ENCODE data around the gene VCX3B.

DNA sequence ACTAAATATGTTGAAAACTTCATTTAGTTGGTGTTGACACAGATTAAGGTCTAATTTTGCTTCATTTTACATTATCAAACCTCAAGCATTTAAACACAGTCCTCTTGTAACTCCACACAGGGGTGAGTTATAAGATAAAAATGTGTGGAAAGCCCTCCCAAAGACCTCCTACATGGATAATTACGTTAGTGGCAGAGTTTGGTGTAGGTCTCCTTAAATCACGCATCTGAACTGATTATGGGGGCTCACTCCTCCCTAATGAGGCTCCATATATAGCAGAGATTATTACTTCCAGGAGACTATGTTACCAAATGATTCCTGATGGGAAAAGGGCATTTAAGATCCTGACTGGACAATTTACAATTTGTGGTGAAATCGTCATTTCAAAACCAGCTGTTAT is 32.2 kb upstream of the VCX3B start:
- TF ChIP-seq CTCF (conservative IDR thresholded peaks at IDR 0.05; ENCODE audit: low read depth in 2 of 2) (no peak), POLR2AphosphoS5 (IDR thresholded peaks at IDR 0.05; ENCODE audit: low read depth) (no peak), EZH2 (IDR thresholded peaks at IDR 0.05; ENCODE audit: low read depth, unreplicated experiment) (no peak), NANOG (IDR thresholded peaks at IDR 0.05; ENCODE audit: borderline replicate concordance) (no peak), CREB1 (CRISPR knock-in tag; IDR thresholded peaks at IDR 0.05; ENCODE audit: low read depth) (no peak), EZH2phosphoT487 (IDR thresholded peaks at IDR 0.05; ENCODE audit: unreplicated experiment) (no peak)
- TF ChIP-seq, protein P1, sequence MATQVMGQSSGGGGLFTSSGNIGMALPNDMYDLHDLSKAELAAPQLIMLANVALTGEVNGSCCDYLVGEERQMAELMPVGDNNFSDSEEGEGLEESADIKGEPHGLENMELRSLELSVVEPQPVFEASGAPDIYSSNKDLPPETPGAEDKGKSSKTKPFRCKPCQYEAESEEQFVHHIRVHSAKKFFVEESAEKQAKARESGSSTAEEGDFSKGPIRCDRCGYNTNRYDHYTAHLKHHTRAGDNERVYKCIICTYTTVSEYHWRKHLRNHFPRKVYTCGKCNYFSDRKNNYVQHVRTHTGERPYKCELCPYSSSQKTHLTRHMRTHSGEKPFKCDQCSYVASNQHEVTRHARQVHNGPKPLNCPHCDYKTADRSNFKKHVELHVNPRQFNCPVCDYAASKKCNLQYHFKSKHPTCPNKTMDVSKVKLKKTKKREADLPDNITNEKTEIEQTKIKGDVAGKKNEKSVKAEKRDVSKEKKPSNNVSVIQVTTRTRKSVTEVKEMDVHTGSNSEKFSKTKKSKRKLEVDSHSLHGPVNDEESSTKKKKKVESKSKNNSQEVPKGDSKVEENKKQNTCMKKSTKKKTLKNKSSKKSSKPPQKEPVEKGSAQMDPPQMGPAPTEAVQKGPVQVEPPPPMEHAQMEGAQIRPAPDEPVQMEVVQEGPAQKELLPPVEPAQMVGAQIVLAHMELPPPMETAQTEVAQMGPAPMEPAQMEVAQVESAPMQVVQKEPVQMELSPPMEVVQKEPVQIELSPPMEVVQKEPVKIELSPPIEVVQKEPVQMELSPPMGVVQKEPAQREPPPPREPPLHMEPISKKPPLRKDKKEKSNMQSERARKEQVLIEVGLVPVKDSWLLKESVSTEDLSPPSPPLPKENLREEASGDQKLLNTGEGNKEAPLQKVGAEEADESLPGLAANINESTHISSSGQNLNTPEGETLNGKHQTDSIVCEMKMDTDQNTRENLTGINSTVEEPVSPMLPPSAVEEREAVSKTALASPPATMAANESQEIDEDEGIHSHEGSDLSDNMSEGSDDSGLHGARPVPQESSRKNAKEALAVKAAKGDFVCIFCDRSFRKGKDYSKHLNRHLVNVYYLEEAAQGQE (IDR thresholded peaks at IDR 0.05; ENCODE audit: unreplicated experiment): no peak
- TF ChIP-seq, protein P2, sequence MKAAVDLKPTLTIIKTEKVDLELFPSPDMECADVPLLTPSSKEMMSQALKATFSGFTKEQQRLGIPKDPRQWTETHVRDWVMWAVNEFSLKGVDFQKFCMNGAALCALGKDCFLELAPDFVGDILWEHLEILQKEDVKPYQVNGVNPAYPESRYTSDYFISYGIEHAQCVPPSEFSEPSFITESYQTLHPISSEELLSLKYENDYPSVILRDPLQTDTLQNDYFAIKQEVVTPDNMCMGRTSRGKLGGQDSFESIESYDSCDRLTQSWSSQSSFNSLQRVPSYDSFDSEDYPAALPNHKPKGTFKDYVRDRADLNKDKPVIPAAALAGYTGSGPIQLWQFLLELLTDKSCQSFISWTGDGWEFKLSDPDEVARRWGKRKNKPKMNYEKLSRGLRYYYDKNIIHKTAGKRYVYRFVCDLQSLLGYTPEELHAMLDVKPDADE (IDR thresholded peaks at IDR 0.05): no peak

All from GM23338 (cell line).